Activated CD4-positive, alpha-beta T cell treated with anti-CD3 and anti-CD28 coated beads, Interleukin-2, Interleukin-6, amounts not matched to agents 100 ng/mL and 50 ng/mL, durations not matched to agents 16 hours and 8 hours (primary cell): ENCODE results near the gene SERPINE2.
A peak's percentile ranks its signal among the peaks of the same experiment; 100 is the strongest.

ENCODE experiments used
- DNase-seq: peaks from one replicate; pipeline ENCODE4 v3.0.0-alpha.2; 2020

The SERPINE2 gene

GRCh38 chr2:223936862-223937326, 102.2 kb downstream of the SERPINE2 start:
- DNase-seq, result peak; percentile 71

- DNase-seq, result no peak
Observed at GRCh38 chr2:223935459-223936125, 103.5 kb downstream of the SERPINE2 start.

- no peak for DNase-seq
Observed at GRCh38 chr2:223934870-223935269, 104.2 kb downstream of the SERPINE2 start.

GRCh38 chr2:223932816-223933800, 106.0 kb downstream of the SERPINE2 start:
- DNase-seq, result no peak

GRCh38 chr2:223930103-223930976, 108.7 kb downstream of the SERPINE2 start:
- no peak for DNase-seq

GRCh38 chr2:223929571-223930102, 109.4 kb downstream of the SERPINE2 start:
- DNase-seq, result peak; percentile 64

GRCh38 chr2:223928113-223929006, 110.7 kb downstream of the SERPINE2 start:
- DNase-seq, result no peak

GRCh38 chr2:223925106-223925505, 114.0 kb downstream of the SERPINE2 start:
- no peak for DNase-seq
